NOMO-1 (cell line): ENCODE measurements around the gene DNASE2B.

ENCODE experiments used
- DNase-seq, 2 experiments: peaks; one replicate each; lab custom pipeline; 2025; ENCODE audit not compliant: unreplicated experiment in 2 of 2; lab: John Stamatoyannopoulos, UW

DNASE2B gene

GRCh38 chr1:84398175-84399155 is at the start of gene DNASE2B:
DNASE2B (plus strand) TSS chr1:84398484; CDS start chr1:84398565, 81 bp downstream.
- no peak for DNase-seq

DNA sequence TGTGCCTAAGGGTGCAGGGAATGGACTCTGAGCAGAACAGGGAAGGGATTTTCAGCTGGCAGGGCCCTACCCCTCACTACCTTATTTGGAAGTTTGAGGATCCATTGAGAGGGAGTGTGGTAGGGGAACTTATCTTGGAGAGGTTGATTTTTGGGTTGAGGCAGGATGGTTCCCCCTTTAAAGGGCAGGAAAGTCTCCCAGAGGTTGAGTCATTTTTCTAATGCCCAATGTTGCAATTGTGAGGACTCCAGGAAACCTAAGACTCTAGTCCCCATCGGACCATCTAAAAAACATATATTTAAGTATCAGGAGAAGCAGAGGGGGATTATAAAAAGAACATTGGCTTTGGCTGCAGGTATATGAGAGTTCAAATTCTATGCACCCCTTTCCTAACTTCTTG is 49.5 kb upstream of the DNASE2B start:
- DNase-seq, result no peak

GRCh38 chr1:84350104-84350503 is 48.2 kb upstream of the DNASE2B start:
- DNase-seq, result no peak

GRCh38 chr1:84350550-84350949 is 47.7 kb upstream of the DNASE2B start:
- DNase-seq, result no peak

GRCh38 chr1:84352298-84353106 is 45.8 kb upstream of the DNASE2B start:
- no peak for DNase-seq

- no peak for DNase-seq
Measured at GRCh38 chr1:84353695-84354094, 44.6 kb upstream of the DNASE2B start.

DNA sequence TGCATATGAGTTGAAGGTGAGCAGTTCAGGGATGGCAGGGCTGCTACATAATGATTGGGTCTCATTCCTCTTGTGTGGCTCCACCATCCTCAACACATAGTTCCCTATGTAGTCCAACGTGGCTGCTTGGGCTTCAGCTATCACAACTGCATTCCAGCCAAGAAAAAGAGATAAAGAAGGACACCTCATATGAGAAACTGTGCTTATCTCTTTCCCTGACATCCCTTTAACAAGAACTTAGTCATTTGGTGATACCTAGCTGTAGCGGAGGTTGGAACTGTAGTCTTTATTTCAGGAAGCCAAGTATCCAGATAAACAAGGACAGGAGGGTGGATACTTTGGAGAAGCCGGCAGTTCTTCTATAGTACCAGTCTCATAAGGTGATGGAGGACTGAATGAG is 42.7 kb upstream of the DNASE2B start:
- DNase-seq, result no peak

- no peak for DNase-seq
Measured at GRCh38 chr1:84356881-84357280, 41.4 kb upstream of the DNASE2B start.

- DNase-seq, result no peak
Measured at GRCh38 chr1:84358695-84359094, 39.6 kb upstream of the DNASE2B start.

GRCh38 chr1:84360316-84360715 is 38.0 kb upstream of the DNASE2B start:
- DNase-seq, result no peak

GRCh38 chr1:84361796-84362195 is 36.5 kb upstream of the DNASE2B start:
- DNase-seq, result no peak

DNA sequence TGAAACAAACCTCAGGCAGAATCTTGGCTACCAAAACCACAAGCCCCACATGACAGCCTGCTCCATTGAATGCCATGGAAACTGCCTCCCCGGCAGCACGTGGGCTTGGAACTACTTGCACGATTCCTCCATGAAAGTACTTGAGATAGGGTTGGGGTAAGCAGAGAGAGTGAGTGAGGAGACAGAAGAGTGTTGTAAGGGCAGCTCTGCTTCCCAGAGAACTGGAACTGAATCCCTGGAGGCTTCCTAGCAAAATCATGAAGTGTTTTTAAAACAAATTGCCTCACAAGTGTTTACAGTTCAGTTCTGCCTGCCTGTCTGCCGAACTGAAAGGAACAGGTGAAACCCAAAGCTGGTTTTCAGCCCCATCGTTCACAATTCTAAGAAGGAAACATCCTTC is 35.3 kb upstream of the DNASE2B start:
- DNase-seq, result no peak

- no peak for DNase-seq
Measured at GRCh38 chr1:84363622-84364021, 34.7 kb upstream of the DNASE2B start.

DNA sequence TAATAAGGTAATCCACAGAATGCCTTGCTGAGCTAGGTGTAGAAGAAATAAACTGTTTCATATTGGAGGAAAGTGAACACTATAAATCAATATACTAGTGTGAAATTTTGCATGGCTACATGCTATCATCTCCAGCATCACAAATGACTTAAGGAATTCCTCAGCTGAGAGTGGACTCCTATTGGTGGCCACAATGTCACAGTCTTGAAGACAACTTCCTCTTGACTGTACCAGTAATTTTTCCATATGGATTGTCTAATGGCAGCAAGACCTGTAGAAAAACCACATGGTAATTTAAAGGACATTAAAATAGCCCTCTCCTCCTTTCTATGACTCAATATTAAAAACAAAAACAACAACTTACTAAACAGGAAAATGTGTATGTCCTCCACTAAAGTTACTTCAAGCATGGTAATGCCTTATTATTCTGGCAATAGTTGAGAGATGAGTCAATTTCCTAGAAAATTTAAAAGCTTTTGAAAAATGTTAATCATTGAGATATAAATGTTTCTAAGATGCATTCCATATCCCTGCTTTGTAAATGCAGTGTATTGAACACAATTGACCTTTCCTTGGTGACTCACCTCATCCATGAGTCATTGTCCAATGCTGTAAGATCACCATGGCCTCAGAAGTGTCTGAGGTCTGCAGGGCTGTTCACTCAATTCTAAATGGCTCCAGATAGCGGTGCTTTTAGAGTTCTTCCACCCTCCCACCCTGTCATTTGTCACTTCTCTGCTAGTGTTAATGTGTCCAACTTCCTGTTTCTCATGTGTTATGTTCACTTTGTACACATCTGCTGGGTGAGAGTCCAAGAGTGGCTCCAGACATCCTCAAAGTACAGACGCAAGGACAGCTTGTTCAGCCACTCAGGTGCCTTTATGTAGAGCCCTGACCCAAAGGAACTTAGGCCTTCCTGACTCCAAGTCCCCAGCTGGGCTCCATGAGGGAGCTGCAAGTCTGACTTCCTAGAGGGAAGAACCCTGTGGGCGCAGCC is 32.8 kb upstream of the DNASE2B start:
- peak in 1 of 2 experiments; percentile 36 for DNase-seq

DNA sequence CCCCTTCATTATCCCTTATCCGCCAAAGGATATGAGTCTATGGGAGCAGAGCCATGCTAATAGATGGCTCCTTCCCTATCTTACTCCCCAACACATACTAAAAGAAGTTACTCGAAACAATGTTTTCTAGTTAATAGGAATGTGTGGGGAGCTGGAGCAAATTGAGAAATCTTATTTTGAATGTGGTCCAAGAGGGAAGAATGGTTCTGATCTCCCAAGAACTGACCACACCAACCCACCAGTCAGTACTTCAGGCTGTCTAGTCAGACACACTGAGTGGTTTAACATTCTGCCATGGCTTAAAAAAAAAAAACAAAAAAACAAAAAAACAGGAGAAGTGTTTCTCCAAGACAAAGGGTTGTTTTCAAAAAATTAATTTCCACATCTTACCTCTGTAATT is 31.5 kb upstream of the DNASE2B start:
- no peak for DNase-seq

DNA sequence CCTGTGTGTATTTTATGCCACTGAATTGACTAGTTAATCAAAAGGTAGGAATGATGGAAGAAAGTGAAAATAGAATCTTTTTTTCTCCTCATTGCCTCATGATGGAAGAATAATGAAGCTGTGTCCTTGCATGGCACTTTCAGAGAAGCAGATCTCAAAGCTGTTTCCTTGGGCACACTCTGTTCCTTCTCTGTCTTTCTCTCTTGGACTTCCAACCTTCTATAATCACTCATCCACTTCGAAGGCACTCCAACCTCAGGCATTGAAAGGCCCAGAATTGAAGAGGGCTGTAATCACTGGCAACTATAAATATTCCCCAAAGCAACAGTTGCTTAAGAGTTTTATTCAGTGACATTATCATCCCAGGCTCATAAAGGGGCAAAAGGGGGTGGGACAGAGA is 31.1 kb upstream of the DNASE2B start:
- DNase-seq, result no peak

DNA sequence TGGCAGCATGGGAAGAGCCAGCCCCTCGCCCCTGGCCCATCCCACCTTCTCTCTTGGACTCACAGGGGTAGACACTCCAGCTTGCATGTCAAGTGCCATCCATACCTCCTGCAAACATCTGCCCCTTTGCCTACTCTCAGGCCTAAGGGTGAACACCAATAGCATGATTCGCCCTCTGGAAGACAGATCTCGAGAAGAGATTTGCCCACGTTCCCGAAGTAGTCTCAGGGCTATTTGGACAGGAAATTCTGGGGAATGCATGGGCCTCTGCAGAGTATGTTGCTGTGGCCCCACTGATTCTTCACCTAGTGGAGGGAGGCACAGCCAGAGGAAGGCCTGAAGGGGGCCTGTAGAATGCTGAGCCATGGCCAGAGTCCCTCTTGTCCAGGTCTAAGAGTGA is 29.8 kb upstream of the DNASE2B start:
- DNase-seq, result no peak

- DNase-seq, result no peak
Measured at GRCh38 chr1:84370266-84370665, 28.0 kb upstream of the DNASE2B start.

DNA sequence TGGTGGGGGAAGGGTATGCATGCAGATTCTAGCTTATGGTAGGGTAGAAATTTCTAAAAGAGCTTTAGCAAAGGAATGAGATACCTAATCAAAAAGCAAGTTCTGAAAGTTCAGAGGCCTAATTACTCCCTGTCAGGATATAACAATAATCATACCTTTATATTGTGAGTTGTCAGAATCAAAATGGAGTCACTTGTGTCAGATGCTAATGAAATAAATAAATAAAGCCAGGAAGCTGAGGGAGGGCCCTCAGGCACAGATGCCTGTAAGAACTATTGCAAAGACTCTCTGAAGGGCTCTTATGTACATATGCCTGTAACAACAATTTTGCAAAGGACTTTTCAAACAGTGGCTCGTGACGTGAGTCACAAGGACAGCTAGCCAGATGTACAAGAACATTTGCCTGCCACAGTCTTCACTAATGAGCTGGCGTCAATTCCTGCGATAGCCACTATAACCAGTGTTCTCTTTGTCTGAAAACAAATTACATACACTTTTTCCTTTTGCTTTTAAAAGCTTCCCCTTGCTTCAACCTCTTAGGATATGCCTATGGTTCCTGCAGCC is 27.4 kb upstream of the DNASE2B start:
- DNase-seq, result no peak
